IPS-NIHi11 (cell line): ENCODE data around the gene TSPAN31.
A peak's percentile ranks its signal among the peaks of the same experiment; 100 is the strongest.
"Not testable (repeated sequence)": the region's sequence is repeated elsewhere in the genome, so short reads cannot be mapped to it uniquely, and the experiment has no call there.

Experiments
- DNase-seq: peaks from one replicate; pipeline ENCODE4 v3.0.0; 2012; ENCODE audit warnings: mixed read lengths, low spot score

Gene TSPAN31

GRCh38 chr12:57766464-57767304, 21.8 kb downstream of the TSPAN31 start, which contains the start of gene CYP27B1:
Gene CYP27B1 (minus strand): TSS chr12:57767078. CDS start chr12:57767041, 37 bp downstream.
- DNase-seq, result peak; percentile 63

GRCh38 chr12:57767305-57767698, 22.5 kb downstream of the TSPAN31 start:
- no peak for DNase-seq

- DNase-seq, result no peak
Measured at GRCh38 chr12:57767876-57768275, 23.0 kb downstream of the TSPAN31 start.

GRCh38 chr12:57769594-57769993, 24.8 kb downstream of the TSPAN31 start:
- DNase-seq, result no peak

- no peak for DNase-seq
Measured at GRCh38 chr12:57770734-57771133, 25.9 kb downstream of the TSPAN31 start.

GRCh38 chr12:57771236-57771872, 26.5 kb downstream of the TSPAN31 start:
- peak; percentile 91 for DNase-seq

- peak; percentile 92 for DNase-seq
Measured at GRCh38 chr12:57771873-57772428, 27.1 kb downstream of the TSPAN31 start, which contains the start of gene METTL1. Gene METTL1 (minus strand): TSS chr12:57772105. CDS start chr12:57772083, 22 bp downstream.

- DNase-seq, result peak; percentile 76
Measured at GRCh38 chr12:57772429-57773322, 27.8 kb downstream of the TSPAN31 start, which contains the start of gene EEF1AKMT3. Gene EEF1AKMT3 (plus strand): TSS chr12:57772614. CDS start chr12:57772725, 111 bp downstream.

- not testable (repeated sequence) for DNase-seq
Measured at GRCh38 chr12:57774634-57775033, 29.8 kb downstream of the TSPAN31 start.

GRCh38 chr12:57775044-57775443, 30.2 kb downstream of the TSPAN31 start:
- no peak for DNase-seq

- DNase-seq, result peak; percentile 18
Measured at GRCh38 chr12:57775563-57776246, 30.9 kb downstream of the TSPAN31 start.

- no peak for DNase-seq
Measured at GRCh38 chr12:57776247-57776587, 31.4 kb downstream of the TSPAN31 start.

- no peak for DNase-seq
Measured at GRCh38 chr12:57777367-57777766, 32.5 kb downstream of the TSPAN31 start.

GRCh38 chr12:57777911-57778310, 33.1 kb downstream of the TSPAN31 start:
- DNase-seq, result no peak

- no peak for DNase-seq
Measured at GRCh38 chr12:57779736-57780135, 34.9 kb downstream of the TSPAN31 start.

GRCh38 chr12:57780284-57780897, 35.6 kb downstream of the TSPAN31 start:
- no peak for DNase-seq

- DNase-seq, result no peak
Measured at GRCh38 chr12:57781244-57781643, 36.4 kb downstream of the TSPAN31 start.

GRCh38 chr12:57781801-57782200, 37.0 kb downstream of the TSPAN31 start:
- DNase-seq, result no peak

- DNase-seq, result no peak
Measured at GRCh38 chr12:57782243-57782607, 37.4 kb downstream of the TSPAN31 start.

GRCh38 chr12:57782608-57783465, 38.0 kb downstream of the TSPAN31 start, which contains the start of gene TSFM:
Gene TSFM (plus strand): TSS chr12:57782787. CDS start chr12:57782802, 15 bp downstream.
- peak; percentile 90 for DNase-seq
